Astrocyte (in vitro differentiated cells and primary cell): ENCODE results near the gene PDE6B.

ENCODE experiments used
- EZH2 ChIP-seq: IDR thresholded peaks from 2 replicates; pipeline ENCODE4 v1.6.1; 2012; ENCODE audit warnings: mild to moderate bottlenecking, low read length, inconsistent platforms; ENCODE audit not compliant: insufficient read depth
- TF ChIP-seq, protein P1 (sequence below): IDR thresholded peaks from 2 replicates; pipeline ENCODE4 v1.5.1; 2011; ENCODE audit warnings: low read depth, mild to moderate bottlenecking, inconsistent platforms, low read length, moderate library complexity; ENCODE audit not compliant: insufficient read depth

- TF ChIP-seq, protein P1, sequence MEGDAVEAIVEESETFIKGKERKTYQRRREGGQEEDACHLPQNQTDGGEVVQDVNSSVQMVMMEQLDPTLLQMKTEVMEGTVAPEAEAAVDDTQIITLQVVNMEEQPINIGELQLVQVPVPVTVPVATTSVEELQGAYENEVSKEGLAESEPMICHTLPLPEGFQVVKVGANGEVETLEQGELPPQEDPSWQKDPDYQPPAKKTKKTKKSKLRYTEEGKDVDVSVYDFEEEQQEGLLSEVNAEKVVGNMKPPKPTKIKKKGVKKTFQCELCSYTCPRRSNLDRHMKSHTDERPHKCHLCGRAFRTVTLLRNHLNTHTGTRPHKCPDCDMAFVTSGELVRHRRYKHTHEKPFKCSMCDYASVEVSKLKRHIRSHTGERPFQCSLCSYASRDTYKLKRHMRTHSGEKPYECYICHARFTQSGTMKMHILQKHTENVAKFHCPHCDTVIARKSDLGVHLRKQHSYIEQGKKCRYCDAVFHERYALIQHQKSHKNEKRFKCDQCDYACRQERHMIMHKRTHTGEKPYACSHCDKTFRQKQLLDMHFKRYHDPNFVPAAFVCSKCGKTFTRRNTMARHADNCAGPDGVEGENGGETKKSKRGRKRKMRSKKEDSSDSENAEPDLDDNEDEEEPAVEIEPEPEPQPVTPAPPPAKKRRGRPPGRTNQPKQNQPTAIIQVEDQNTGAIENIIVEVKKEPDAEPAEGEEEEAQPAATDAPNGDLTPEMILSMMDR = no peak
- no peak for TF ChIP-seq EZH2
Observed at GRCh38 chr4:616091-616490, 9.3 kb upstream of the PDE6B start.
